Measurements from ENCODE around the gene INTS15. TPM values are rescaled to one million over a fixed set of nuclear protein-coding genes. Genes with fewer than 3 reads are reported as not detected.
"Not testable (repeated sequence)": the region's sequence is repeated elsewhere in the genome, so short reads cannot be mapped to it uniquely, and the experiment has no call there.

The INTS15 gene
- total RNA-seq, 1 donor from 2014 or later: 55.7 TPM

GRCh38 chr7:6578114-6579084 lies 11.4 kb upstream of the INTS15 start:
- H3K36me3 Mint-ChIP-seq (ENCODE audit: low read depth): peaks cover 6% of the 10 kb centered on the region
- H3K9me3 Mint-ChIP-seq: no peaks in the 10 kb centered on the region
- peaks cover 19% of the 10 kb centered on the region for H3K4me1 Mint-ChIP-seq
- DNase-seq (ENCODE audit: low read depth, low spot score): no peak
- H3K27me3 Mint-ChIP-seq (ENCODE audit: low read depth): no peaks in the 10 kb centered on the region
- TF ChIP-seq CTCF (conservative IDR thresholded peaks at IDR 0.05): no peak
- peak overlapping the region; percentile 97 for H3K27ac Mint-ChIP-seq (ENCODE audit: unreplicated experiment)
- peak overlapping the region; percentile 94 for H3K4me3 Mint-ChIP-seq

- Mint-ChIP-seq H3K27me3 (ENCODE audit: low read depth) (no peaks in the 10 kb centered on the region), H3K4me1 (peaks cover 19% of the 10 kb centered on the region), H3K36me3 (ENCODE audit: low read depth) (peaks cover 6% of the 10 kb centered on the region), H3K4me3 (peak overlapping the region; percentile 94), H3K27ac (ENCODE audit: unreplicated experiment) (no peak overlapping the region), H3K9me3 (no peaks in the 10 kb centered on the region)
- peak; percentile 29 for TF ChIP-seq CTCF (conservative IDR thresholded peaks at IDR 0.05)
- no peak for DNase-seq (ENCODE audit: low read depth, low spot score)
Observed at GRCh38 chr7:6579446-6579845, 10.4 kb upstream of the INTS15 start.

DNA sequence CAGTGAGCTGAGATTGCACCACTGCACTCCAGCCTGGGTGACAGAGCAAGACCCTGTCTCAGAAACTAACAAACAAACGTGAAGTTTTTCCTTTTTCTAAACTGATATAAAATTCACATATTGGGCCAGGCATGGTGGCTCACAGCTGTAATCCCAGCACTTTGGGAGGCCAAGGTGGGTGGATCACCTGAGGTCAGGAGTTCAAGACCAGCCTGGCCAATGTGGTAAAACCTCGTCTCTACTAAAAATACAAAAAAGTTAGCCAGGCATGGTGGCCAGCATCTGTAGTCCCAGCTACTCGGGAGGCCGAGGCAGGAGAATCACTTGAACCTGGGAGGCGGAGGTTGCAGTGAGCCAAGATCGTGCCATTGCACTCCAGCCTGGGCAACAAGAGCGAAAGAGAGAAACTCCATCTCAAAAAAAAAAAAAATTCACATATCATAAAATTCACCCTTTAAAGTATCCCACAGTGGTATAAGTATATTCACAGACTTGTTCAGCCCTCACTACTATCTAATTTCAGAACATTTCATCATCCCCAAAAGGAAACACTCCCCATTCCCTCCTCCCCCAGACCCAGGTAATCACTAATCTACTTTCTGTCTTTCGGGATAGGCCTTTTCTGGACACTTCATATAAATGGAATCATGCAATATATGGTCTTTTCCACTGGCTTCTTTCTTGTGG lies 3.9 kb upstream of the INTS15 start:
- Mint-ChIP-seq H3K4me1 (peaks cover 14% of the 10 kb centered on the region), H3K4me3 (peak overlapping the region; percentile 42), H3K36me3 (ENCODE audit: low read depth) (peaks cover 16% of the 10 kb centered on the region)
- not testable (repeated sequence) for H3K27ac Mint-ChIP-seq (ENCODE audit: unreplicated experiment); H3K27me3 Mint-ChIP-seq (ENCODE audit: low read depth); H3K9me3 Mint-ChIP-seq; DNase-seq (ENCODE audit: low read depth, low spot score)

DNA sequence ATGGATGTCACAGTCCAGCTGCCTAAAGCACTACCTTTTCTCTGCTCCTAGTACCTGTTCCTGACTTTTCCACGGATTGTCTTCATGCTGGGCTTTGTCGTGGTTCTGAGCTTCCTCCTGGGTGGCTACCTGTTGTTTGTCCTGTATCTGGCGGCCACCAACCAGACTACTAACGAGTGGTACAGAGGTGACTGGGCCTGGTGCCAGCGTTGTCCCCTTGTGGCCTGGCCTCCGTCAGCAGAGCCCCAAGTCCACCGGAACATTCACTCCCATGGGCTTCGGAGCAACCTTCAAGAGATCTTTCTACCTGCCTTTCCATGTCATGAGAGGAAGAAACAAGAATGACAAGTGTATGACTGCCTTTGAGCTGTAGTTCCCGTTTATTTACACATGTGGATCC lies 1.3 kb upstream of the INTS15 start:
- peaks cover 14% of the 10 kb centered on the region for H3K36me3 Mint-ChIP-seq (ENCODE audit: low read depth)
- peak overlapping the region; percentile 81 for H3K27ac Mint-ChIP-seq (ENCODE audit: unreplicated experiment)
- no peak for DNase-seq (ENCODE audit: low read depth, low spot score)
- H3K4me1 Mint-ChIP-seq: peaks cover 17% of the 10 kb centered on the region
- H3K27me3 Mint-ChIP-seq (ENCODE audit: low read depth): no peaks in the 10 kb centered on the region
- H3K4me3 Mint-ChIP-seq: peak overlapping the region; percentile 85
- TF ChIP-seq CTCF (conservative IDR thresholded peaks at IDR 0.05): no peak
- no peaks in the 10 kb centered on the region for H3K9me3 Mint-ChIP-seq

DNA sequence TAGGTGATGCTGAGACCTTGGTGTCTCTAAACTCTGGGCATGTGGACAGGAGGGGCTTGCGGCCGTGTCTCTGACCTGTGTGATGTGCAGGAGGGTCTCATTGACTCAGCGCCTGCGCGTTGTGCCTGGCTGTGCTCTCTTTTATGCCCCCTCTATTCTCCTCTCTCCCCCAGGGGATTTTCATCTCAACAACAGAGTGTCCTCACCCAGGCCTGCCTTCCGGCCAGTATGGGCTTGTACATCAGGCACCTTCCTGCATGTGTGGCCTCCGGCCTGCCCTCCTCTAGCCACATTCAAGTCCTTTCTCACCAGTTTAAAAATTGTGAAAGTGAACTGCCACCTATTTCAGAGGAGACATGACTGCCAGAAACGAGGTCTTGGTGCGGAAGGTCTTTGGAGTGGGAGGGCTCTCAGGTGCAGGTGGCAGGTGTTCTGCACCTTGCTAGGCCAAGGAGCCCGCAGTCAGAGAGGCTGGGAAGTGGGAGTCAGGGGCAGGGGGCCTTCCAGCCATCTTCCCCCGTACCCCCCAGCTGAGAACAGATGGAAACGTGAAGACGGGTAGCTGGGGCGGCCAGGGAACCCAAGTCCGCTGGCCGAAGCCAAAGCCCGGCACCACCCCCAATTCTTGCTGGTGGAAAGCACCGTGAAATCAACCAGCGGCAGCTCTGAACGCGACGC lies 531 bp upstream of the INTS15 start:
- H3K4me3 Mint-ChIP-seq: peak overlapping the region; percentile 85
- H3K27ac Mint-ChIP-seq (ENCODE audit: unreplicated experiment): no peak overlapping the region

More for the DNA sequence above, 531 bp upstream of the INTS15 start:
- DNase-seq (ENCODE audit: low read depth, low spot score): no peak
- Mint-ChIP-seq H3K4me1 (peaks cover 17% of the 10 kb centered on the region), H3K27me3 (ENCODE audit: low read depth) (no peaks in the 10 kb centered on the region), H3K36me3 (ENCODE audit: low read depth) (peaks cover 14% of the 10 kb centered on the region), H3K9me3 (no peaks in the 10 kb centered on the region)
- TF ChIP-seq CTCF (conservative IDR thresholded peaks at IDR 0.05): no peak
